ENCODE results near the gene PTDSS2. TPM values are rescaled to one million over a fixed set of nuclear protein-coding genes. Genes with fewer than 3 reads are reported as not detected.

The PTDSS2 gene
- polyA plus RNA-seq, 2 of the 4 experiments (the other 2 are of a cell fraction), result 23.4 to 38.9 TPM

- TF ChIP-seq, protein P1, sequence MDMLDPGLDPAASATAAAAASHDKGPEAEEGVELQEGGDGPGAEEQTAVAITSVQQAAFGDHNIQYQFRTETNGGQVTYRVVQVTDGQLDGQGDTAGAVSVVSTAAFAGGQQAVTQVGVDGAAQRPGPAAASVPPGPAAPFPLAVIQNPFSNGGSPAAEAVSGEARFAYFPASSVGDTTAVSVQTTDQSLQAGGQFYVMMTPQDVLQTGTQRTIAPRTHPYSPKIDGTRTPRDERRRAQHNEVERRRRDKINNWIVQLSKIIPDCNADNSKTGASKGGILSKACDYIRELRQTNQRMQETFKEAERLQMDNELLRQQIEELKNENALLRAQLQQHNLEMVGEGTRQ (IDR thresholded peaks at IDR 0.05), result no peak
- TF ChIP-seq CBX8 (IDR thresholded peaks at IDR 0.05) (no peak), CHD2 (IDR thresholded peaks at IDR 0.05; ENCODE audit: low read length, partially characterized antibody) (no peak), JUN (IDR thresholded peaks at IDR 0.05) (no peak)
Observed at GRCh38 chr11:490186-490929, 40.3 kb downstream of the PTDSS2 start (continued).

DNA sequence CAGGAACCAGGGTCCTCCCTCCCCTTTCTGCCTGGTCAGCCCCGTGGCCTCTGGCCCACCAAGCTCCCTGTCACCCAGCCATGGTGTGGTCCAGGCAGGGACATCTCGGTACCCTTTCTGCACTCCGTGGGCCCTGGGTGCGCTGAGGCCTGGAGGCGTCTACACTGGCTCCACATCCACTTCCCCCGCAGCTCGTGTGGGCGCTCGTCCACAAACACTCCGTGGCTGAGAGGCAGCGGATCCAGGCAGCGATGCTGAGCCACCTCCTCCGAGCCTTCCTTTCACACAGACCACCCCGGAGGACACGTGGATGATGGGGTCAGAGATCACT is 40.8 kb downstream of the PTDSS2 start:
- FAIRE-seq, result no peak
- WGBS (ENCODE audit: missing lambda C conversion rate), result 92% methylated on average over 12 of the region's 15 CpGs
- TF ChIP-seq SMC3 (IDR thresholded peaks at IDR 0.05), result no peak
- no peak for TF ChIP-seq NFE2L2 (conservative IDR thresholded peaks at IDR 0.05; ENCODE audit: low read length)
- TF ChIP-seq KDM1A (IDR thresholded peaks at IDR 0.05; ENCODE audit: low read depth), result no peak
- no peak for TF ChIP-seq RARB (CRISPR knock-in tag; IDR thresholded peaks at IDR 0.05)
- Histone ChIP-seq H3K4me1 (no peaks in the 10 kb centered on the region), H3K9me3 (no peaks in the 10 kb centered on the region), H3K4me2 (no peak overlapping the region), H3K27ac (no peak overlapping the region), H3K4me3 (no peak overlapping the region)
- no peak for ATAC-seq
- no peak for DNase-seq (ENCODE audit: low read depth in 1 of 2, low spot score in 1 of 2)
- POLR2A ChIA-PET, result no interaction called here
- CTCF ChIA-PET, result interaction anchor here (1.3 to 2.8 kb wide), 2 partner anchors 28 to 108 kb away, joined by 3 to 10 read pairs; no protein-coding TSS in a partner anchor

GRCh38 chr11:491358-491757 is 41.3 kb downstream of the PTDSS2 start:
- Histone ChIP-seq H3K4me1 (no peaks in the 10 kb centered on the region), H3K9me3 (no peaks in the 10 kb centered on the region), H3K4me2 (no peak overlapping the region), H3K27ac (no peak overlapping the region), H3K4me3 (no peak overlapping the region)
- no peak for TF ChIP-seq JUNB (IDR thresholded peaks at IDR 0.05)
- no peak for TF ChIP-seq FOXS1 (CRISPR knock-in tag; IDR thresholded peaks at IDR 0.05)
- TF ChIP-seq KDM5A (IDR thresholded peaks at IDR 0.05), result no peak
- no peak for TF ChIP-seq PBX3 (IDR thresholded peaks at IDR 0.05)
- TF ChIP-seq CEBPB (IDR thresholded peaks at IDR 0.05), result no peak
- TF ChIP-seq NPAS2 (CRISPR knock-in tag; IDR thresholded peaks at IDR 0.05; ENCODE audit: borderline replicate concordance), result no peak
- no peak for TF ChIP-seq ZSCAN20 (CRISPR knock-in tag; IDR thresholded peaks at IDR 0.05)
- no peak for TF ChIP-seq HOXA7 (CRISPR knock-in tag; IDR thresholded peaks at IDR 0.05)
- TF ChIP-seq ZFP36 (IDR thresholded peaks at IDR 0.05; ENCODE audit: borderline replicate concordance, partially characterized antibody), result no peak
- TF ChIP-seq, protein P2, sequence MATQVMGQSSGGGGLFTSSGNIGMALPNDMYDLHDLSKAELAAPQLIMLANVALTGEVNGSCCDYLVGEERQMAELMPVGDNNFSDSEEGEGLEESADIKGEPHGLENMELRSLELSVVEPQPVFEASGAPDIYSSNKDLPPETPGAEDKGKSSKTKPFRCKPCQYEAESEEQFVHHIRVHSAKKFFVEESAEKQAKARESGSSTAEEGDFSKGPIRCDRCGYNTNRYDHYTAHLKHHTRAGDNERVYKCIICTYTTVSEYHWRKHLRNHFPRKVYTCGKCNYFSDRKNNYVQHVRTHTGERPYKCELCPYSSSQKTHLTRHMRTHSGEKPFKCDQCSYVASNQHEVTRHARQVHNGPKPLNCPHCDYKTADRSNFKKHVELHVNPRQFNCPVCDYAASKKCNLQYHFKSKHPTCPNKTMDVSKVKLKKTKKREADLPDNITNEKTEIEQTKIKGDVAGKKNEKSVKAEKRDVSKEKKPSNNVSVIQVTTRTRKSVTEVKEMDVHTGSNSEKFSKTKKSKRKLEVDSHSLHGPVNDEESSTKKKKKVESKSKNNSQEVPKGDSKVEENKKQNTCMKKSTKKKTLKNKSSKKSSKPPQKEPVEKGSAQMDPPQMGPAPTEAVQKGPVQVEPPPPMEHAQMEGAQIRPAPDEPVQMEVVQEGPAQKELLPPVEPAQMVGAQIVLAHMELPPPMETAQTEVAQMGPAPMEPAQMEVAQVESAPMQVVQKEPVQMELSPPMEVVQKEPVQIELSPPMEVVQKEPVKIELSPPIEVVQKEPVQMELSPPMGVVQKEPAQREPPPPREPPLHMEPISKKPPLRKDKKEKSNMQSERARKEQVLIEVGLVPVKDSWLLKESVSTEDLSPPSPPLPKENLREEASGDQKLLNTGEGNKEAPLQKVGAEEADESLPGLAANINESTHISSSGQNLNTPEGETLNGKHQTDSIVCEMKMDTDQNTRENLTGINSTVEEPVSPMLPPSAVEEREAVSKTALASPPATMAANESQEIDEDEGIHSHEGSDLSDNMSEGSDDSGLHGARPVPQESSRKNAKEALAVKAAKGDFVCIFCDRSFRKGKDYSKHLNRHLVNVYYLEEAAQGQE (IDR thresholded peaks at IDR 0.05), result no peak
- TF ChIP-seq NR3C1 (IDR thresholded peaks at IDR 0.05), result no peak
- no peak for TF ChIP-seq TP53 (CRISPR knock-in tag; IDR thresholded peaks at IDR 0.05)
- no peak for TF ChIP-seq POLR2AphosphoS2 (conservative IDR thresholded peaks at IDR 0.05; ENCODE audit: low read length)
- no peak for TF ChIP-seq EHF (CRISPR knock-in tag; IDR thresholded peaks at IDR 0.05)
- no peak for TF ChIP-seq CTCF (IDR thresholded peaks at IDR 0.05)
- TF ChIP-seq RCOR1 (IDR thresholded peaks at IDR 0.05; ENCODE audit: low read depth, low read length), result no peak
- no peak for TF ChIP-seq KDM1A (IDR thresholded peaks at IDR 0.05; ENCODE audit: low read depth)
- TF ChIP-seq CBX8 (IDR thresholded peaks at IDR 0.05), result no peak
- ChIA-PET CTCF (interaction anchor here (1.3 to 2.8 kb wide), 2 partner anchors 27 to 109 kb away, joined by 3 to 10 read pairs; no protein-coding TSS in a partner anchor), POLR2A (no interaction called here)
- ATAC-seq, result no peak
- 89% methylated on average over 6 of the region's 7 CpGs for WGBS (ENCODE audit: missing lambda C conversion rate)
- no peak for FAIRE-seq
- DNase-seq (ENCODE audit: low read depth in 1 of 2, low spot score in 1 of 2), result no peak
